IPS-15b (cell line): ENCODE data around the gene UBASH3A.
"Not testable (repeated sequence)": the region's sequence is repeated elsewhere in the genome, so short reads cannot be mapped to it uniquely, and the experiment has no call there.

Source experiments
- H3K27me3 ChIP-seq: one replicate; pipeline ENCODE4 v1.6.1; 2013; ENCODE audit warnings: low read length; ENCODE audit not compliant: control insufficient read depth, insufficient read depth
- H3K36me3 ChIP-seq: one replicate; pipeline ENCODE4 v1.6.1; 2013; ENCODE audit warnings: low read length; ENCODE audit not compliant: control insufficient read depth, insufficient read depth
- H3K4me1 ChIP-seq: one replicate; pipeline ENCODE4 v1.6.1; 2013; ENCODE audit warnings: mild to moderate bottlenecking, low read length; ENCODE audit not compliant: control insufficient read depth, insufficient read depth
- H3K4me3 ChIP-seq: one replicate; pipeline ENCODE4 v1.5.1; 2013; ENCODE audit warnings: low read depth, low read length
- H3K9ac ChIP-seq: one replicate; pipeline ENCODE4 v1.6.1; 2013; ENCODE audit warnings: low read depth, mild to moderate bottlenecking, low read length
- H3K9me3 ChIP-seq: one replicate; pipeline ENCODE4 v1.6.1; 2013; ENCODE audit warnings: mild to moderate bottlenecking, low read length; ENCODE audit not compliant: control insufficient read depth, insufficient read depth

Gene UBASH3A

DNA sequence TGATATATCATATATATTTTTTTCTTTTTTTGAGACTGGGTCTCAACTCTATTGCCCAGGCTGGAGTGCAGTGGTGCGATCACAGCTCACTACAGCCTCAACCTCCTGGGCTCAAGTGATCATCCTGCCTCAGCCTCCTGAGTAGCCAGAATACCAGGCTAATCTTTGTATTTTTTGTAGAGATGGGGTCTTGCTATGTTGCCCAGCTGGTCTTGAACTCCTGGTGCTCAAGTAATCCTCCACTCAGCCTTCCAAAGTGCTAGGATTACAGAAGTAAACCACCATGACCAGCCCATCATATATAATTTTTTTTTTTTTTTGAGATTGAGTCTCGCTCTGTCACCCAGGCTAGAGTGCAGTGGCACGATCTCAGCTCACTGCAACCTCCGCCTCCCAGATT is 66.0 kb downstream of the UBASH3A start:
- H3K4me3 ChIP-seq, H3K9me3 ChIP-seq, H3K27me3 ChIP-seq, H3K9ac ChIP-seq, H3K36me3 ChIP-seq: not testable (repeated sequence)
- peaks cover 18% of the 10 kb centered on the region for H3K4me1 ChIP-seq

DNA sequence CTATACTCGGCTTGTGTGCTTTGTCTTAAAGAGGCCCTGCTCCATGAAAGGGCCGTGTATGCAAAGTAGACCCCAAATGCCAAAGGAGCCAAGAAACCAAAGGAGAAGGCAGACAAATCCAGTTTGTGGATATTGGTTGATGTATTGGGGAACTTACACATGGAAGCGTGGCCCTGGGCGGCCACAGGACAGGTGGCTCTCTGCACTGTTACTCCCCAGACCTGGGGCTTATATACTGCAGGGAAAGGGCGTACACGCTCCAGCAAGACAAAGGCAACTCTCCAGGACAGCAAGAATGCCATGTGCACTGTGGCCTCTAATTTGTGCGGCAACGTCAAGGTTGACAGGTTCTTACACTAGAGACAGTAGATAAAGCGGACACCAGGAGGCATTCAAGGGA is 67.5 kb downstream of the UBASH3A start:
- Histone ChIP-seq H3K27me3 (no peaks in the 10 kb centered on the region), H3K9me3 (no peaks in the 10 kb centered on the region), H3K36me3 (no peaks in the 10 kb centered on the region), H3K4me3 (no peak overlapping the region), H3K4me1 (peaks cover 13% of the 10 kb centered on the region), H3K9ac (no peak overlapping the region)

DNA sequence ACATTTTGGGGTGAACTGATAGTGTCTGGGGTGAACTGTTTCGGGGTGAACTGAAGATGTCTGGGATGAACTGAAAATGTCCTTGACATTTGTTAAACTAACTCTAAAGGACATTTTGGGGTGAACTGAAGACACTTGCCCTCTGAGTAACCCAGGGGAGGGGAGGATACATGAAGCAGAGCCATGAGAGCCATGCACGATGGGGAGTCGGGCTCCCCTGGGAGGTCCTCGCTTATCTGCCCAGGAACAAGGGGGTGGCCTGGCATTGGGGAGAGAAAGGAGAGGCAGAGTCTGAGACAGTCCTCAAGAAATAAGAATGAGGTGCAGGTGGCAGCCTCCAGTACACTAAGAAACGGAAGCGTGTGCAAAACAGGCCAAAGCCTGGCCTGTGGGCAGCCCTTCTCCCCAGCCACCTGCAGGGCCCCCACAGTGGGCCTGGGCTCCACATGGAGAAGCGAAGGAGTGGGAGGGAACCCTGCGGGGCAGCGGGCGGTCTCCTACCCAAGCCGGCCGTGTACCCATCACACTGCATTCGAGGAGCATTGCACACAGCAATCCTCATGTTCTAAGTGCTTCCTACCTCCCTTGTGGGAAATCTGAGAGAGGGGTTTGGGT is 68.1 kb downstream of the UBASH3A start:
- Histone ChIP-seq H3K9me3 (no peaks in the 10 kb centered on the region), H3K27me3 (no peaks in the 10 kb centered on the region), H3K4me1 (peaks cover 13% of the 10 kb centered on the region), H3K36me3 (no peaks in the 10 kb centered on the region), H3K4me3 (no peak overlapping the region), H3K9ac (no peak overlapping the region)

DNA sequence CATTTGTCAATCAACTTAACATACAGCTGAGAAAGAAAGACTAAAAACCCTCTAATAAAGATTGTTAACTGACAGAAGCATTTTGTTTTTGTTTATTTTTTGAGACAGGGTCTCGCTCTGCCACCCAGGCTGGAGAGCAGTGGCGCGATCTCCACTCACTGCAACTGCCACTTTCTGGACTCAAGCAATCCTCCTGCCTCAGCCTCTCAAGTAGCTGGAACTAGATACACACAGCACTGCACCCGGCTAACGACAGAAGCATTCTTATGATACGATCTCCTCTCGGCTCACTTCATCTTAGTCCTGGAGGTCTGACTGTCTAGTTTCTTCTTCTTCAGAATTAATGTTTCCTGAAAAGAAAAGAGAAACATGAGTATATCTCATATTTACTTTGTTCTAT is 68.8 kb downstream of the UBASH3A start:
- Histone ChIP-seq H3K4me3 (no peak overlapping the region), H3K9ac (no peak overlapping the region), H3K27me3 (no peaks in the 10 kb centered on the region), H3K9me3 (no peaks in the 10 kb centered on the region), H3K4me1 (peaks cover 11% of the 10 kb centered on the region), H3K36me3 (no peaks in the 10 kb centered on the region)

DNA sequence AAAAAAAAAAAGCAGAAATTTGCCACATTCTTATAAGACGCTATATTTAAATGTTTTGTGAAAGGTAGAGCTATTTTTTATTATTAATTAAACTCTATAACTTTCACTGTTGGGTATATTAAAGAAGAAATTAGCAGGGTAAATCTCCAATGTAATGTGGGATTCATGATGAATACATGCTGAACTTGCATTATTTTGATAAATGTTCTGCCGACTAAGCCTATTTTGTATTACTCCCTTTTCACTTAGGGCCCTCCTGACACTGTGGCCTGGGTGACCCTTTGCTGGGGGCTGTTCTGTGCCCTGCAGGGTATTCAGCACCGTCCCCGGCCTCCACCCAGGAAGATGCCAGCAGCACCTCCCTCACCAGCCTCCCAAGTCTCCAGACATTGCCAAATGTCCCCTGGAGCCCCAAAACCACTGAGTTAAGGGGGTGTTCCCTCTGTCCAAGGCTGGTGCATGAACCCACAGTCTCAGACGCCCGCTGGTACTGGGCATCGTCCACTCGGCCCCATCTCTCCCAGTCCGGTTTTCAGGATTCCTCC is 69.9 kb downstream of the UBASH3A start:
- no peaks in the 10 kb centered on the region for H3K27me3 ChIP-seq
- no peak overlapping the region for H3K9ac ChIP-seq
- H3K4me3 ChIP-seq, result no peak overlapping the region
- H3K9me3 ChIP-seq, result no peaks in the 10 kb centered on the region
- peaks cover 7% of the 10 kb centered on the region for H3K4me1 ChIP-seq
- H3K36me3 ChIP-seq, result no peaks in the 10 kb centered on the region

DNA sequence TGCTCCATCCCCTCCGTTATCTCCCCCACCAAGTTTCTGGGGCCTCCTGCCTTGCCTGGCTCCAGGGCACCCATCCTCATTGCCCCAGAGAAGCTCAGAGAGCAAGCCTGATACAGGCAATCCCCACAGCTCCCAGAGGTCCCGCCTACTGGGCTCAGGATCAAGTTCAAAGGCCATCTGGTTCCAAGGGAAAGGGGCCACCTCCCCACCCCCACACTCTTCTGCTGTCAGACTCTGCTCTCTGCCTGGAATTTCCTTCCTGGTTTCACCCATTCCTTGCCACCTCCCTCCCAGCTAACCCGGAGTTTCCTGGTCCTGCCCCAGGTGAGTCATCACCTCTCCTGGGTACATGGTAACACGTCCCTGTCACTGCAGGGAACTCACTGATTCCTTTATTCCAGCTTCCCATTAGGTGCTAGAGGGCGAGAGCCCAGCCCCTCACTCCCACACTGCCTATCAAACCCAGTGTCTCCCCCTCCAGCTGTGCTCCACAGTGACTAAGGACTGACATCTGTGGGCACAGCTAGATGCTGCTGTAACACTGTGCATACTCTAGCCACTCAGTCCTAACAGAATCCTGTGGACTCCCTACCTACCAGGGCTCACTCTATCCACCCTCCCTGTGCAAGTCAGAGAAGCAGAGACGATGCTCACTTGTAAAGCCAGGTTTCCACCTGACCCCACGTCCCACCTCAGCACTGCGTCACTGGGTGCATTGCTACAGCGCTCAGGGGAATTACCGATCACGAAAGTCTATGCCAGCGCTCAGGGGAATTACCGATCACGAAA is 70.5 kb downstream of the UBASH3A start:
- H3K9me3 ChIP-seq, result no peaks in the 10 kb centered on the region
- no peak overlapping the region for H3K4me3 ChIP-seq
- H3K9ac ChIP-seq, result no peak overlapping the region
- H3K36me3 ChIP-seq, result no peaks in the 10 kb centered on the region
- H3K4me1 ChIP-seq, result peaks cover 7% of the 10 kb centered on the region
- H3K27me3 ChIP-seq, result no peaks in the 10 kb centered on the region

DNA sequence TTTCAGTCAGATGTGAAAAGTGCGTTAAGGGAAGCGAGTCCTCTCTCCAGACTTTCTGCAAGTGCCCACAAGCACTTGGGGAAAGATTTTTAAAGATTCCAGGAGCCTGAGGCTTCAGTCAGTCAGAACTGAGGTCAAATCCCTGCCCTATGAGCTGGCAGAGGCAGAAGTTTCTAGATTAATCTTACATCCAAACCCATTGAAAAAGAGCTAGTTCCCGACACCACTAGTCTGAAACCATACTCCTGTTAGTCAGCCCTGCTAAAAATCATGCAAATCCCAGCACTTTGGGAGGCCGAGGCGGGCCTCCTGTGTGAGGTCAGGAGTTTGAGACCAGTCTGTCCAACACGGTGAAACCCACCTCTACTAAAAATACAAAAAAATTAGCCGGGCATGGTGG is 71.3 kb downstream of the UBASH3A start:
- no peak overlapping the region for H3K9ac ChIP-seq
- no peaks in the 10 kb centered on the region for H3K36me3 ChIP-seq
- H3K9me3 ChIP-seq, result no peaks in the 10 kb centered on the region
- H3K4me3 ChIP-seq, result no peak overlapping the region
- peaks cover 7% of the 10 kb centered on the region for H3K4me1 ChIP-seq
- H3K27me3 ChIP-seq, result no peaks in the 10 kb centered on the region

DNA sequence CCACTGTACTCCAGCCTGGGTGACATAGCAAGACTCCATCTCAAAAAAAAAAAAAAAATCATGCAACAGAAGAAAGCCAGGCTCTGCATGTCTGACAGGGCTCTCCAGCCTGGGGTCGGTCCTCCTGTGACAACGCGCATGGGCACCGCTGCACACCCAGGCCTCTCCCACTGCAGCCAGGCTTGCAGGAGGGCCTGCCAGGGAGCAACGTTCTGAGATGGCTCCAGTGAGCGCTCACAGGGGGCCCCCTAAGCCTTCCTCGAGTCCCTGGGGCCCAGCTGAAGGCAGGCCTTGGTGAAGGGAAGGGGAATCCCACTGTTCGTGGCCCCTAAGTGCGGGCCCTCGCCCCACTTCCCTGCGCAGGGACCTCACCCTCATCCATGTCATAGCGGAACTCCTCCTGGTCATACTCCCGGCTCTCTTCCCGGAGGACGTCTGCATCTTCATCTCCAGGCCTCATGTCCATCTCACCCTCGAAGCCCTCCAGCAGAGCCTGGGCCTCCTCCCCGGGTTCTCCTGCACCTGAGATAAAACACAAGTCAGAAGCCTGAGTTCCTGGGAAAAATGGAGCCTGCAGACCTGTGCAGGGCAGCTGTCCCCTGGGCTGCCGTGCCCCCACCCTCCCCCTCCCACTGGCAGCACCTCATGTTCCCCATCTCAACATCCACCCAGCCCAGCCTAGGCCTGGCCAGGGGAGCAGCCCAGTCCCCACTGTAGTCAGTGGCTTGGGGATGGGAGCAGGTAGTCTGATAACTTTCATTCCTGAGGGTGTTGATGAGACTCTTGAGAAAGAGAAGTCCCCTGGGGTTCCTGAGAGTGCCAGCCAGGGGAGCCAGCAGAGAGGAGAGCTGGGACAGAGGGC is 72.1 kb downstream of the UBASH3A start:
- Histone ChIP-seq H3K27me3 (no peaks in the 10 kb centered on the region), H3K9ac (no peak overlapping the region), H3K36me3 (no peaks in the 10 kb centered on the region), H3K4me1 (peaks cover 7% of the 10 kb centered on the region), H3K9me3 (no peaks in the 10 kb centered on the region), H3K4me3 (no peak overlapping the region)

DNA sequence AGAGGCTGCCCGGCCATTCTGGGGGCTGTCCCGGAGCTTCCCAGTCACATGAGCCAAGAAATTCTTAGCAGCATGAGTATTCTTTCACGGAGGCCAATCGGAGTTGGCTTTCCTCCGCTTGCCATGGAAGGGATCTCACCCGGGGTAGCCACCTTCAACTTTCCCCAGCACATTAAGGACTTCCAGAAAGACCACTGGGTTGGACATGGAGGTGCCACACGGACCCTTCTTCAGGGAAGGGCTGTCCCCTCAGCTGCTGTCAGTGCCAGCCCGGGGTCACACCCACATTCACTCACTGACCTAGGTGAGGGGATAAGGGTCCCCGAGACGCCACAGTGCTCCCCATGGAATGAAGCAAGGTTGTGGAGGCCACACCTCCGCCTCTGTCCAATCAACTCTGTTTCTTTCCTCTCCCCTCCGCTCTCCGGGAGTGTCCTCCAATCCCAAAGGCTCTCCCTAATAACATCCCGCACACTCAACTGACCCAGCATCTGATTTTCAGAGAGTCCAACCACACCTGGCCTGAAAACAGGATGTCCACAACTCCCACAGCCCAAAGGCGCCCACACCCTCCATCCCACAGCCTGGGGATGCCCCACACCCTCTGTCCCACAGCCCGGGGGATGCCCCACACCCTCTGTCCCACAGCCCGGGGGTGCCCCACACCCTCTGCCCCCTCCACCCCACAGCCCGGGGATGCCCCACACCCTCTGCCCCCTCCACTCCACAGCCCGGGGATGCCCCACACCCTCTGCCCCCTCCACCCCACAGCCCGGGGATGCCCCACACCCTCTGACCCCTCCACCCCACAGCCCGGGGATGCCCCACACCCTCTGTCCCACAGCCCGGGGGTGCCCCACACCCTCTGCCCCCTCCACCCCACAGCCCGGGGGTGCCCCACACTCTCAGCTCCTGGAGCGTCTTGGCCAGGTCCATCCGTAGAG is 73.0 kb downstream of the UBASH3A start:
- Histone ChIP-seq H3K4me3 (no peak overlapping the region), H3K36me3 (no peaks in the 10 kb centered on the region), H3K4me1 (peaks cover 7% of the 10 kb centered on the region), H3K9ac (no peak overlapping the region), H3K27me3 (no peaks in the 10 kb centered on the region), H3K9me3 (no peaks in the 10 kb centered on the region)

DNA sequence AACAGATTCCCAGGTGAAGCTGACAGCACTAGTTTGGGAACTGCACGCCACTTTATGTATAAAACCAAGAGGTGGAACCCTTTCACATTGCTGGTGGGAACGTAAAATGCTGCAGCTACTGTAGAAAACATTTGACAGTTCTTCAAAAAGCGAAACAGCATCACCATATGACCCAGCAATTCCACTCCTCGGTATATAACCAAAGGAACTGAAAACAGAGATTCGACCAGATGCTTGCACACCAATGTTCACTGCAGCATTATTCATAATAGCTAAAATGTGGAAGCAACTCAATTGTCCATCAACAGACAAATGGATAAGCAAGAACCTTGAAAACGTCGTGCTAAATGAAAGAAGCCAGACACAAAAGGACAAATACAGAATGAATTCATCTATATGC is 74.8 kb downstream of the UBASH3A start:
- Histone ChIP-seq H3K27me3 (no peaks in the 10 kb centered on the region), H3K4me3 (no peak overlapping the region), H3K9me3 (no peaks in the 10 kb centered on the region), H3K4me1 (peaks cover 7% of the 10 kb centered on the region), H3K9ac (no peak overlapping the region), H3K36me3 (no peaks in the 10 kb centered on the region)

DNA sequence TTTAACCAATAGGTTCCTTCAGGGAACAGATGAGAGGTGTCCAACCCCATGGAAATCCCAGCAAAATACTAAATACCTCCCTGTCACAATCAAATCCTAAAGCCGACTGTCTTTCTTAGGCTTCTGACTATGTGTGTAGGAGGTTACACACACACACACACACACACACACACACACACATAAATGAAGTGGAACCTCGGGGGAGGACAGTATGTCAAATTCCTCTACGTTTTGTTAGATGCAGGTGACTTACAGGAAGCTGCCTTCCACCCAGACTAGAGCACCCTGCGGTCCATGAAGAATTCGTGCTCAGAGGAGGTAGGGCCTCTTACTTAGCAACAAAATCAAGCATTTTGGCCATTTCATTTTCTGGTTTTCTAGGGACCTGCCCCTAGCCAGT is 75.9 kb downstream of the UBASH3A start:
- H3K9ac ChIP-seq, result no peak overlapping the region

More for the DNA sequence above, 75.9 kb downstream of the UBASH3A start:
- H3K9me3 ChIP-seq, result no peaks in the 10 kb centered on the region
- no peak overlapping the region for H3K4me3 ChIP-seq
- H3K4me1 ChIP-seq, result no peaks in the 10 kb centered on the region
- no peaks in the 10 kb centered on the region for H3K36me3 ChIP-seq
- no peaks in the 10 kb centered on the region for H3K27me3 ChIP-seq
